CD1c-positive myeloid dendritic cell (primary cell): ENCODE results near the gene GCKR.
"Not testable (repeated sequence)": the region's sequence is repeated elsewhere in the genome, so short reads cannot be mapped to it uniquely, and the experiment has no call there.

Source experiments
- DNase-seq: peaks from one replicate; pipeline ENCODE4 v3.0.0-alpha.2; 2016; ENCODE audit errors: extremely low spot score

GCKR gene

DNA sequence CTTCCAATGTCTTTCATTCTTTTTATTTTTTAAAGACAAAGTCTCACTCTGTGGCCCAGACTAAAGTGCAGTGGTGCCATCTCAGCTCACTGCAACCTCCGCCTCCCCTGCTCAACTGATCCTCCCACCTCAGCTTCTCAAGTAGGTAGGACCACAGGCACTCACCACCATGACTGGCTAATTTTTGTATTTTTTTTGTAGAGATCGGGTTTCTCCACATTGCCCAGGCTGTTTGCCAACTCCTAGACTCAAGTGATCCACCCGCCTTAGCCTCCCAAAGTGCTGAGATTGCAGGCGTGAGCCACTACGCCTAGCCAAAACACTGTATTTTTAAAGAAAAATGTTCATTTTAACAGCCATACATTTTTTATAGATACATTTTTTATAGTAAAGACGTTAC is 12.7 kb downstream of the GCKR start:
- no peak for DNase-seq

DNA sequence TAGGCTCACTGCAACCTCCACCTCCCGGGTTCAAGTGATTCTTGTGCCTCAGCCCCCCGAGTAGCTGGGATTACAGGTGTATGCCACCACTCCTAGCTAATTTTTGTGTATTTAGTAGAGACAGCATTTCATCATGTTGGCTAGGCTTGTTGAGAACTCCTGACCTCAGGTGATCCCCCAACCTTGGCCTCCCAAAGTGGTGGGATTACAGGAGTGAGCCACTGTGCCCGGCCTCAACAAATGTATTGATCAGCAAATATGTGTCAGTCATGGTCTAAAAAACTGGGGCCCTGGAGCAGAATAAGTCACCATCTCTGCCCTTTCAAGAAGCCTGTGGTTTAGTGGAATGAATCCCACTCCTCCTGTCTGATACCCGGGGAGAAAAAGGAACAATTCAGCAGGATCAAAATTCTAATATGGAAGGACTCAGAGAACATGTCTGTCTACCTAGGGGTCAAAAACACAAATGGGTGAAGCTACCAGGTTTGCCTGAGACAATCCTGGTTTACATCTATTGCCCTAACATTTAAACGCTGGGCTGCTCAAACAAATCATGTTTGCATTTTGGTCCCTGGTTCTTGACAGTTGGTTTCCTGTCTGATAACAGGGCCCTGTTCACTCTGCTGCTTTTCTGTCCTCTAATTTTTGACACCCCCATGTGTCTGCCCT is 21.6 kb downstream of the GCKR start:
- no peak for DNase-seq

DNA sequence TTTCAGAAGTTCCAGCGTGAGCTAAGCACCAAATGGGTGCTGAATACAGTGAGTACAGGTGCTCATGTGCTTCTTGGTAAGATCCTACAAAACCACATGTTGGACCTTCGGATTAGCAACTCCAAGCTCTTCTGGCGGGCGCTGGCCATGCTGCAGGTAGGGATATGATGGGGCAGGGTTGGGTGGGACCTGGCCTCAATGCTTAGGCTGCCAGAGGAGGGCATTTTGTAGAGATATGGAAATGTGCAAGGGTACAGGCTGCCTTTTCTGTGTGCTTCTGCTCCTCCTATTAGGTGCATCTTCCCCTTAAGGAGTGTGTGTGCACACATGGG is 22.1 kb downstream of the GCKR start:
- DNase-seq, result no peak

DNA sequence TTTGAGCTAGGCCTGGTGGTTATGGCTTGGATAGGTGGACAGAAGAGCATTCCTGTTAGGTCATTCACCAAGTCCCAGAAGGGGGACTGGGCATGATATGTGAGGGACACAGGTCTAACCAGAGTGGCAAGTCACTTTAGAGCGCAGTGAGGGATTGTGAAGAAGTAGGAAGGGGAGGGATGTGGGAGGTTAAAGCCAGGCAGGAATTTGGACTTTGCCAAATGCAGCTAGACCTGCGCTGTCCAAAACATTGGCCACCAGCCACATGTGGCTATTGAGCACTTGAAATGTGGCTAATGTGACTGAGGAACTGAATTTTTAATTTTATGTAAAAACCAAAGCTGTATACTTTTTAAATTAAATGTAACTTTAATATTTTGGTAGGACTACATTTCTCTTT is 23.7 kb downstream of the GCKR start:
- no peak for DNase-seq

DNA sequence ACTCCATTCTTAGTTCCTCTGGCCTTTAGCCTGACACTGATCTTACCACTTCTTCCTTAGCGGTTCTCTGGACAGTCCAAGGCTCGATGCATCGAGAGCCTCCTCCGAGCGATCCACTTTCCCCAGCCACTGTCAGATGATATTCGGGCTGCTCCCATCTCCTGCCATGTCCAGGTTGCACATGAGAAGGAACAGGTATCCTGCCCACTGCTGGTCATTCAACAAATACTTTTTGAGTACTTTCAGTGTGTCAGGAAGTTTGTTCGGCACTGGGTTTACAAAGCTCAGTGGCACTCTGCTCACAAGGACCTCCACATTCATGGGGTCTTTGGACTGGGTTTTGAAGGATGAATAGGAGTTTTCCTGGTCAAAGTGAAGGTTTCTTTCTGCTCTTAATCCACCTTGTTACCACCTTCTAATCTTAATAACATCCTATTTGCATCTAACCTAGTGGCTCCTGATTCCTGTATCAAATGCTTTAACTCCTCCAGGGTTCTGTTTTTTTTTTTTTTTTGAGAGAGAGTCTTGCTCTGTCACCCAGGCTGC is 25.8 kb downstream of the GCKR start:
- DNase-seq, result no peak

DNA sequence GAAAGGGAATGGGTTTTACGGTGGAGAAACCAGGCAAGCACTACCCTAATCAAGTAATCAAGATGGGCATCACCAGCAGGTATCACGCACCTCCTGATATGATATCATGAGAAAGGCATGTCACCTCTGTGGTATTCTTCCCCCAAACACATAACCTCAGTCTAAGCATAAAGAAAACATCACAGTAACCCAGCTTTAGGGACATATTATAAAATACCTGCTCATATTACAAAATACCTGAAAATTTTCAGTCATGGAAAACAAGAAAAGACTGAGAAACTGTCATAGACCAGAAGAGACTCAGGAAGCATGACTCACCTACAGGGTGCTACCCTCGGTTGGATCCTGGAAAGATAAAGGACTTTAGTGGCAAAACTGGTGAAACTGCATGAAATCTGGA is 30.5 kb downstream of the GCKR start:
- DNase-seq, result no peak

DNA sequence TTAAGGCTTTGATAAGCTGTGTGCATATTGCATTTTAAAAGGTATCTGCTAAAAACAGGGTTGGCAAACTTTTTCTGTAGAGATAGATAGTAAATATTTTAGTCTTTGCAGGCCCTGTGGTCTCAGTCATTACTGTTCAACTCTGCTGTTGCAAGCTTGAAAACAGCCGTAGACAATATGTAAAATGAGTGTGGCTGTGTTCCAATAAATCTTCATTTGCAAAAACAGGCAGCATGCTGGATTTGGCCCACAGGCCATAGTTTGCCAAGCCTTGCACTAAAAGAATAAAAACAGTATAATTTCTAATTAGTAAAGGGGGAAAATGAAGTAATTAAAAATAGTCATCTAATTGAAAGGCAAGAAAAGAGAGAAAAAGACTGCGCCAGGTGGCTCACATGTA is 35.3 kb downstream of the GCKR start:
- no peak for DNase-seq

DNA sequence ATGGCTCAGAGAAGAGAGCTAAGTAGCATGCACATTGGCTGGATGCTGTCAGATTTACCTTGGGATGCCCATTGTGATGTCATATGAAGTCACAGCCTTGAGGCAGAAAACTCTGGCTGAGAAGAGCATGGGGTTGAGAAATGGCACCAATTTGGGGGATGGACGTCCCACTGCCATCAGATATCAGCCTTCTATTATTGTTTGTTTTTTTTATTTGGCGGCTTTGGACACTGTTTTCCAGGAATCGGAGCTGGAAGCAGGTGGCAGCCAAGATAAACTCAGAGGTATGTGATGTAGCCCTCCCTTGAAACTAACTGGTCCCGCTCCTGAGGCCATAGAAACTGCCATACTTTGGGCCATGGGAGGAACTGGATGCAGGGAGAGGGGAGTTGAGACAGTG is 40.6 kb downstream of the GCKR start:
- DNase-seq, result no peak

DNA sequence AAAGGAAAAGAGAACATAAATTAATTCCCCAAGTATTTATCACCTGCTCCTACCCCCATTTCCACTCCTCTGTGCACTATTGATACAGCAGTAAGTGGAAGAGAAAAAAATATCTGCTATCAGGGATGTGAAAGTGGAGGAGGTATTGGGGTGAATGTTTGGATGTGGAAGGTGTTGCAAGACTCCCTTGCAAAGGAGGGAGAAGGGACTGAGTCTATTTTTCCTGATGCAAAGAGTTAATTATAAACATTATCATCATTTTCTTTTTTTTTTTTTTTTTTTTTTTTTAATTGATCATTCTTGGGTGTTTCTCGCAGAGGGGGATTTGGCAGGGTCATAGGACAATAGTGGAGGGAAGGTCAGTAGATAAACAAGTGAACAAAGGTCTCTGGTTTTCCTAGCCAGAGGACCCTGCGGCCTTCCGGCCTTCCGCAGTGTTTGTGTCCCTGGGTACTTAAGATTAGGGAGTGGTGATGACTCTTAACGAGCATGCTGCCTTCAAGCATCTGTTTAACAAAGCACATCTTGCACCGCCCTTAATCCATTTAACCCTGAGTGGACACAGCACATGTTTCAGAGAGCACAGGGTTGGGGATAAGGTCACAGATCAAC is 42.3 kb downstream of the GCKR start:
- not testable (repeated sequence) for DNase-seq

DNA sequence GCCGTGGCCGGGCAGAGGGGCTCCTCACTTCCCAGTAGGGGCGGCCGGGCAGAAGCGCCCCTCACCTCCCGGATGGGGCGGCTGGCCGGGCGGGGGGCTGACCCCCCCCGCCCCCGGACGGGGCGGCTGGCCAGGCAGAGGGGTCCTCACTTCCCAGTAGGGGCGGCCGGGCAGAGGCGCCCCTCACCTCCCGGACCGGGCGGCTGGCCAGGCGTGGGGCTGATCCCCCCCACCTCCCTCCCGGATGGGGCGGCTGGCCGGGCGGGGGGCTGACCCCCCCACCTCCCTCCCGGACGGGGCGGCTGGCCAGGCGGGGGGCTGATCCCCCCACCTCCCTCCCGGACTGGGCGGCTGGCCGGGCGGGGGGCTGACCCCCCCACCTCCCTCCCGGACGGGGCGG is 43.0 kb downstream of the GCKR start:
- DNase-seq, result not testable (repeated sequence)

DNA sequence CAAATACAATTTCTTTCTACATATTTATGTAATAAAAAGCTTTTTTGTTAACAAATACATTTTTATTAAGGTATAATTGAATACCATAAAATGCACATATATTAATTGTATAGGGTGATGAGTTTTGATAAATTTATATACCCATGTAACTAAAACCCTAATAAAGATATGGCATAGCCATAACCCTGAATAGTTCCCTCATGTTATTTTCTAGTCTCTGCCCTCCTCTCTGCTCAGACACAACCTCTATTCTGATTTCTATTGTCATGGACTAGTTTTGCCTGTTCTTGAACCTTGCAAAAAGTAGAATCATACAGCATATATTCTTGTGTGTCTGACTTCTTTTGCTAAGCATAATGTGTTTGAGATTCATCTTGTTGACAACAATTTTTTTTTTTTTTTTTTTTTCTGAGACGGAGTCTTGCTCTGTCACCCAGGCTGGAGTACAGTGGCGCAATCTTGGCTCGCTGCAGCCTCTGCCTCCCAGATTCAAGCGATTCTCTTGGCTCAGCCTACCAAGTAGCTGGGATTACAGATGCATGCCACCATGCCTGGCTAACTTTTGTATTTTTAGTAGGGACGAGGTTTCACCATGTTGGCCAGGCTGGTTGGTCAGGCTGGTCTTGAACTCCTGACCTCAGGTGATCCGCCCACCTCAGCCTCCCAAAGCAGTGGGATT is 47.6 kb downstream of the GCKR start:
- DNase-seq, result no peak

DNA sequence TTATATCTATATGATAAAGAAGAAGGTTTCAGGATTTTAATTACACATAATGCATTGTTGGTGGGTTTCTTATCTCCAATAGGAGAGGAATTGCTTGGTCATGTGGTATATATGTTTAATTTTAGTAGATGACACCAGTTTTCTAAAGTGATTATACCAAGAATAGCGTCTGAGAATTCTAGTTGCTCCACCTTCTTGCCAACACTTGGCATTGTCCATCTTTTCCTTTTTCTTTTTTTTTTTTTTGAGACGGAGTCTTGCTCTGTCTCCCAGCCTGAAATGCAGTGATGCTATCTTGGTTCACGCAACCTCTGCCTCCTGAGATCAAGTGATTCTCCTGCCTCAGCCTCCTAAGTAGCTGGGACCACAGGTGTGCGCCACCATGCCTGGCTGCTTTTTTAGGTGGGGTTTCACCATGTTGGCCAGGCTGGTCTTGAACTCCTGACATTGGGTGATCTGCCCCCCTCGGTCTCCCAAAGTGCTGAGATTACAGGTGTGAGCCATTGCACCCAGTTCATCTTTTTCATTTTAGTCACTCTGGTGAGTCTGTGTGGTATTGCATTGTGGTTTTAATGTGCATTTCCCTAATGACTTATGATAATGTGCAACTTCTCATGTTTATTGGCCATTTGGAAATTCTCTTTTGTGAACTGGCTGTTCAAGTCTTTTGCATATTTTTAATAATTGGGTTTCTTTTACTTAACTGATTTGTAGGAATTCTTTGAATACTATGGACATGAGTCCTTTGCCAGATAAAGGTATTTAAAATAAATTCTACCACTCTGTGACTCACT is 48.9 kb downstream of the GCKR start:
- DNase-seq, result no peak

DNA sequence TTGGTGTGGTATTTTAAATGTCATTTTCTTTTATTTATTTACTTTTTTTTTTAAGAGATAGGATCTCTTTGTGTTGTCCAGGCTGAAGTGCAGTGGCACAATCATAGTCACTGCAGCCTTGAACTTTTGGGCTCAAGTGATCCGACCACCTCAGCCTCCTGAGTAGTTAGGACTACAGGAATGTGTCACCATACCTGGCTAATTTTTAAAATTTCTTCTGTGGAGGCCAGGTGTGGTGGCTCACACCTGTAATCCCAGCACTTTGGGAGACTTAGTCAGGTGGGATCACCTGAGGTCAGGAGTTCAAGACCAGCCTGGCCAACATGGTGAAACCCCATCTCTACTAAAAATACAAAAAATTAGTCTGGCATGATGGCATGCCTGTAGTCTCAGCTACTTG is 52.7 kb downstream of the GCKR start:
- DNase-seq, result no peak

DNA sequence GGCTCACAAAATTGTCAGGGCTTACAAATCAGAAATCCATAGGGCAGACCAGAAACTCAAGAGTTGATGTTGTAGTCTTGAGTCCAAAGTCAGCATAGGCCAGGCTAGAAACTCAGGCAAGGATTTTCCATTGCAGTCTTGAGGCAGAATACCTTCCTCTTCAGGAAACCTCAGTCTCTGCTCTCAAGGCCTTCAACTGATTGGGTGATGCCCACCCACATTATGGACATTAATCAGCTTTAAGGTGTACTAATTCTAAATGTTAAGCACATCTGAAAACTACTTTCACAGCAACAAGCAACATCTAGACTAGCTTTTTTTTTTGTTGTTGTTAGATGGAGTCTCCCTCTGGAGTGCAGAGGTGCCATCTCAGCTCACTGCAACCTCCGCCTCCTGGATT is 54.9 kb downstream of the GCKR start:
- DNase-seq, result no peak

DNA sequence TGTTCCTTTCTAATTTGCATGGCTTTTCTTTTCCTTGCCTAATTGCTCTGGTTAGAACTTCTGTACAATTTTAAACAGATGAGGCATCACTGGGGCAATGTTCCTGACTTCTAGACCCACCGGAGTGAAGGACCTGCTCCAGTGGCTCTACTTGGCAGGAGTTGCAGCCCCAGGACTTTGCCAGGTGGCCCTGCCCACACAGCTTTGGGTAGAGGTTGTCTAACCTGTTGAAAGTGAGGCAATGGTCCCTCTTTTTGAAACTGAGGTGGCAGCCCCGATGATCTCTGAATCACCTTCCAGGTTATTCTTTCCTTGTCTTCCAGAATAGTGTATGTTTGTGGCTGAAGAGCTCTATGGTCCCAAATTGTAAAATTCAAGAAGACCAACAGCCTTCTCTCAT is 56.3 kb downstream of the GCKR start:
- no peak for DNase-seq

DNA sequence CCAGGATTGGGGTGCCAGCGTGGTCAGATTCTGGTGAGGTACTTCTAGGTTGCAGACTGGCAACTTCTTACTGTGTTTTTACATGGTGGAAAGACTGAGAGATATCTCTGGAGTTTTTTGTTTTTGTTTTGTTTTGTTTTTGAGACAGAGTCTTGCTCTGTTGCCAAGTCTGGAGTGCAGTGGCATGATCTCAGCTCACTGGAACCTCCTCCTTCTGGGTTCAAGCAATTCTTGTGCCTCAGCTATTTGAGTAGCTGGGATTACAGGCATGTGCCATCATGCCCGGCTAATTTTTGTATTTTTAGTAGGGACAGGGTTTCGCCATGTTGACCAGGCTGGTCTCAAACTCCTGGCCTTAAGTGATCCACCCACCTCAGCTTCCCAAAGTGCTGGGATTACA is 57.8 kb downstream of the GCKR start:
- DNase-seq, result not testable (repeated sequence)

DNA sequence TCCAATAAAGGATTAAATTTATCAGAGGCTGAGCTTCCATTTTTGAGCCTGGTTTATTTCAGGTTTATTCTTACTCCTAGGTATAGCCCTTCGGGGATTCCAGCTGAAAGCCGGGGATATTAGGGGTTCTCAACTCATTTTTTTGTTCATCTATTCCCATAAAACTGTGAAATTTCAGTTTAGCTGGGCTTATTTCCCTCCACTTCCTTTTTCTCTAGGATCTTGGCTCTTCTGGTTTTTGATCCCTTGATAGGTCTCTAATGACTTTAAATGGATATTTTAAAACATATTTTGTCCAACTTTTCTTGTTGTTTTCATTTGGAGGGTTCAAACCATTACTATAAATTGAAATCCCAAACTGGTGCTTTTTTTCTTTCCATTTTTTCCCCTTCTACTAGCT is 62.6 kb downstream of the GCKR start:
- no peak for DNase-seq

DNA sequence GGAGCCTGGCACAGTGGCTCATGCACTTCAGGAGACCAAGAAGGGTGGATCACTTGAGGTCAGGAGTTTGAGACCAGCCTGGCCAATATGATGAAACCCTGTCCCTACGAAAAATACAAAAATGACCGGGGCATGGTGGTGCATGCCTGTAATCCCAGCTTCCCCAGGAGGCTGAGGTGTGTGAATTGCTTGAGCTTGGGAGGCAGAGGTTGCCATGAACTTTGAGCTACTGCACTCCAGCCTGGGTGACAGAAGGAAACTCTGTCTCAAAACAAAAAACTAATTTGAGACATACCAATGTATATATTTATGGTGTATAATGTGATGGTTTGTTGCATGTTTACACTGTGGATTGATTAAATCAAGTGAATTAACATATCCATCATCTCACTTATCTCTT is 64.4 kb downstream of the GCKR start:
- no peak for DNase-seq

DNA sequence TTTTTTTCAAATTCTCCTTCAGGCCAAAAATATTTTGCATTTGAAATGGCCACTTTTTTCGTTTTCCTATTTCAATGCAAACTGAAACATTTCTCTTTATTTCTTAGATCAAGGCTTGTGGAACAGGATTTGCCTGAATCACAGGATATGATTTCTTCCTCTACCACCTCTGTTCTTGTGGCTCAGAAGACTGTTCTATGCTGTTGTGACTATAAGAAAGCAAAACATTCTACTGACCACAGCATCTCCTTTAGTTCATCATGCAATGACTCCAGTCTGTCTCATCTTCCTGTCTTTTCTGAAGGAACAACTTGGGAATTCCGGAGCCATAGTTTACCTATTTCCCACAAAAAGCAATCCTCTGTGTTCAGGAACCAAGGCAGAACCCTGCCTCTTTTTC is 70.0 kb downstream of the GCKR start:
- no peak for DNase-seq

DNA sequence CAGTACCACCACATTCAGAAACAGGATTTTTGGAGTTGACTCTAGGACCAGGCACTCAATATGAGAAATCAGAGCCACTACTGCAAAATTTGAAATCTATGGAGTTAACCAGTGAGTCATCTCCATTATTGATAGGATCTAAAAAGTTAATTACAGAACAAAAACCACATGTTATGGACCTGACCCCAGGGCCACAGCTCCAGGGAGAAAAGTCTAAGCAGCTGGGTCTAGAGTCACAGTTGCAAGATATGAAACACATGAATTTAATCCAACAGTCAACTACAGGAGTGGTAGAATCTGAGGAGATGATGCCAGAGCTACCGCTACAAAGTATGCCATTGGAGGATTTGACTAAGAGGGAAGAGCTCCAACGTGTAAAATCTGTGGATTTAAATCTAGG is 72.8 kb downstream of the GCKR start:
- DNase-seq, result no peak

DNA sequence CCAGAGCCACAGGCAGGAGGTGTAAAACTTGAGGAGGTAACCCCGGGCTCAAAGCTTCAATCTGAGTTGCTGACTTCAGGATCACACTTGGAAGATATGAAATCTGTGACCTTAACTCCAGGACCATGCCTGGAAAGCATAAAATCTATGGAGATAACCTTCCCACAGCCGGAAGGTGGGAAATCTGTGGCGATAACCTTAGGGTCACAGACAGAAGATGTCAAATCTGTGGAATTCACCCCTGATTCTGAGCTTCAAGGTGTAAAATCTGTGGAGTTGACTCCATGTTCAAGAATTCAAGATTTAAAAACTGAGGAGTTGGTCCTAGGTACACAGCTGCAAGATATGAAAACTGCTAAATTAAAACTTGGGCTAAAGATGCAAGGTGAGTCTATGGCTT is 74.6 kb downstream of the GCKR start:
- no peak for DNase-seq

DNA sequence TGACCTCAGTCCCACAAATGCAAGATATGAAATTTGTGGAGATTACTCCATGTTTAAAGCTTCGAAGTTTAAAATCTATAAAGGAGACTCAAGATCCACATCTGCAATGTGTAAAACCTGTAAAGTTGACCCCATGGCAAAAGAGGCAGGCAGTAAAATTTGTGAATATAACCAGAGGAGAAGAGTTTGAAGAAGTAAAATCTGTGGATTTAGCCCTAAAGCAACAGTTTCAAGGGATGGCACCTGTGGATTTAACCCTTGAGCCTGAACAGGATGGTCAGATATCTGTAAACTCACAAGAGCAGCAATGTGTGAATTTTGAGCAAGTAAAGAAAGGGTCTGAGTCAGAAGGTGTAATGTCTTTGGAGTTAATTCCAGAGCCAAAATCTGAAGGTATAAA is 75.0 kb downstream of the GCKR start:
- no peak for DNase-seq

DNA sequence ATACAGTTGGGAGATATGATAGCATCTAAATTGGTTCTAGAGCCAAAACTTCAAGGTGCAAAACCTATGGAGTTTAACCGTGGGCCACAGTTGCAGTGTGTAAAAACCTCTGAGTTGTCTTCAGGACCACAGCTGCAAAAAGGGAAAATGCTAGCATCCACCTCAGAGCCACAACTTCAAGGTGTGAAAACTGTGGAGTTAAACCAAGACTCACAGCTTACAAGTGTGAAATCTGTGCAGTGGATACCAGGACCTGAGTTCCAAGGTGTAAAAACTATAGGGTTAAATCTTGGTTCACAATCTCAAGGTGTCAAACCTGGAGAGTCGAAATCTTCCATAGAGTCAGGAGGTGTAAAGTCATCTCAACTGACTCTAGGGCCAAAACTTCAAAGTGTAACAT is 75.8 kb downstream of the GCKR start:
- no peak for DNase-seq
